Measurements from ENCODE around the gene ACOT11.

ACOT11 gene

DNA sequence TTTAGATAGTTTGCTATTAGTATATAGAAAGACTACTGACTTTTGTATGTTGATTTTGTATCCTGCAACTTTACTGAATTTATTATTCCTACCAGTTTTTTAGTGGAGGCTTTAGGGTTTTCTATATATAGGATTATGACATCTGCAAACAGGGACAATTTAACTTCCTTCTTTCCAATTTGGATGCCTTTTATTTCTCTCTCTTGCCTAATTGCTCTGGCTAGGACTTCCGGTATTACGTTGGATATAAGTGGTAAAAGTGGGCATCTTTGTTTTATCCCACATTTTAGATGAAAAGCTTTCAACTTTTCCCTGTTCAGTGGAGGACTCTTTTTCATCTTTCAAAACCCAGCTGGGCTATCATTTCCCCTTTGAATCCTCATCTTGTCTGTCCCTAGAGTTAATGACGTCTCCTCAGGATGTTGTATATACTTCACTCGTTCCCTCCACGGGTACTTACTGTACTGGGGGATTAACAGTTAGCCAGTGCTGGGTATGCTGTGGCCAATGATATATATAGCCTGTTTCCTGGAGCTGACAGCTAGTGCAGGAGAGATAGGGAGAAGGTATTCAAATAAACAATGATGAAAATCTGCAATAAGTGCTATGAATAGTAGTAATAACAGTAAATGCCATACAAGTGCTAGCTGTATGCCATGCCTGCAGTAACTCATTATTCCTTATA lies 9.8 kb downstream of the ACOT11 start:
- H3K36me3 ChIP-seq (ENCODE audit: control insufficient read depth, insufficient read depth, low read length): no peaks in the 10 kb centered on the region
- no peak overlapping the region for H3K4me3 ChIP-seq (ENCODE audit: low read length)
- peak overlapping the region; percentile 6 for H3K27ac ChIP-seq (ENCODE audit: low read depth, low read length)
- no peak overlapping the region for H3K9ac ChIP-seq (ENCODE audit: low read length)
- H3K27me3 ChIP-seq (ENCODE audit: control insufficient read depth, insufficient read depth, low read length): no peaks in the 10 kb centered on the region
- H3K4me1 ChIP-seq (ENCODE audit: control insufficient read depth, insufficient read depth, low read length): peaks cover 15% of the 10 kb centered on the region

DNA sequence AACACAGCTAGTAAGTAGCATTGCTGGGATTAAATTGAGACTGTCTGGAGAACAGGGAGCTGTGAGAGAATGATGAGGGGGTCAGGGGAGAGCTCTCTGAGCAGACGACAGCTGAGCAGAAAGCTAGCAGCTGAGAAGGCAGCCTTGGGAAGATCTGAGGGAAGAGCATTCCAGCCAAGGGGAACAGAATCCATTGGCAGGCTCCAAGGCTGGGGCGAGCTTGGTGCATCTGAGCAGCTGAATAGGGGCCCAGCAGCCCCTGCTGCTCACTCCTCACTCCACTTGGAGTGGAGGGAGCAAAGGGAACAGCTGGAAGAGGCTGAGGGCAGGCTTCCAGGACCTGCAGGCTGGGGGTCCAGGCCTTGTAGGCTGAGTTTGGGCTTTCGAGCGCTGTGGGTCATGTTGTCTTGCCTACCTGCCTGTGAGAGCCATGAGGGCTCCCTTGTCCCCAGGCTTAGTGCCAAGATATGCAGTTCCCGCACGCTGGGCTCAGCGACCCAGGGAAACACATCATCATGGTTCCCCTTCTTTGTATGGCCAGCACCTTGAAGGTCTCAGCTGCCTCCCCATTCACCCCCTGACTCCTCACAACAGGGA lies 10.5 kb downstream of the ACOT11 start:
- H3K27ac ChIP-seq (ENCODE audit: low read depth, low read length): peak overlapping the region; percentile 6

DNA sequence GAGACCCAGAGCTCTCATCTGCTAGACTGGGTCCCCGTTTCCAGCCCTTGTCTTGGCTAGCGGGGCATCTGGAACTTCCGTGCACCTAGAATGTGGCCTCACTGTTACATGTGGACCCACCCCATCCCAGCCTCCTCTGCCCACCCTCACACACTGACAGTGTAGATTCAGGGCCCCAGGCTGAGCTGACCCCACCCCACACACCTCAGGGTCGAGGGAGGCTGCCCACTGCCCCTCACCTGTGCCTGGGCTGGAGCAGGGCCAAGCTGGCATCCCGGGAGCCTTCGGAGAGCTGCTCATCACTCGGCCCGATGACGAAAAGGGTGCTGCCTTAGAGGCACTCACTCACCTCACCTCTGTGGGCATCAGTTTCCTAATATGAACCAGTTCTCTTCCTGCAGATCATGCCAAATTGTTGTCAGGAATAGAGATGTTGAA lies 11.1 kb downstream of the ACOT11 start:
- Histone ChIP-seq H3K27me3 (ENCODE audit: control insufficient read depth, insufficient read depth, low read length) (no peaks in the 10 kb centered on the region), H3K4me3 (ENCODE audit: low read length) (no peak overlapping the region), H3K9ac (ENCODE audit: low read length) (no peak overlapping the region), H3K4me1 (ENCODE audit: control insufficient read depth, insufficient read depth, low read length) (peaks cover 15% of the 10 kb centered on the region), H3K36me3 (ENCODE audit: control insufficient read depth, insufficient read depth, low read length) (no peaks in the 10 kb centered on the region), H3K27ac (ENCODE audit: low read depth, low read length) (no peak overlapping the region)

More for the DNA sequence above, 10.5 kb downstream of the ACOT11 start:
- Histone ChIP-seq H3K4me3 (ENCODE audit: low read length) (no peak overlapping the region), H3K9ac (ENCODE audit: low read length) (no peak overlapping the region), H3K4me1 (ENCODE audit: control insufficient read depth, insufficient read depth, low read length) (peaks cover 15% of the 10 kb centered on the region), H3K27me3 (ENCODE audit: control insufficient read depth, insufficient read depth, low read length) (no peaks in the 10 kb centered on the region), H3K36me3 (ENCODE audit: control insufficient read depth, insufficient read depth, low read length) (no peaks in the 10 kb centered on the region)

DNA sequence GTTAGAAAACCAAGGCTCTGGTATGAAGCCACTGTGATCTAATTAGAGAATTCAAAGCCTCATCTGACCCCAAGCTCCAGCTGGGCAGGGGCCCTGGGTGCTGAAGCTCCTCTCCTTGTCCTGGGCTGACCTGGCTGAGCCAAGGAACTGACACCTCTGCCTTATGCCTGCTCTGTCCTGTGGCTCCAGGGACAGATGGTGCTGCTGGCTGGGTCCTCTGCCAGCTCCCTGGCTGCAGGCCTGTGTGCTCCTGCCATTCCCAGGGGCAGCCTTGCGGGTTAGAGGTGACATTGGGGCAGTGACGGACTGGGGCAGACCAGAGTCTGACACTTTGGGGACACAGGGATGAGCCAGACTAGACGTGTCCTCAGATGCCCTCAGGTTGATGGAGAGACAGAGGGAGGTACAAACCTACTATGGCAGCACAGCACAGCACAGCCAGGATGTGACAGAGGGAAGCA lies 11.8 kb downstream of the ACOT11 start:
- Histone ChIP-seq H3K27ac (ENCODE audit: low read depth, low read length) (no peak overlapping the region), H3K27me3 (ENCODE audit: control insufficient read depth, insufficient read depth, low read length) (no peaks in the 10 kb centered on the region), H3K4me1 (ENCODE audit: control insufficient read depth, insufficient read depth, low read length) (peaks cover 15% of the 10 kb centered on the region), H3K36me3 (ENCODE audit: control insufficient read depth, insufficient read depth, low read length) (no peaks in the 10 kb centered on the region), H3K9ac (ENCODE audit: low read length) (no peak overlapping the region), H3K4me3 (ENCODE audit: low read length) (no peak overlapping the region)

DNA sequence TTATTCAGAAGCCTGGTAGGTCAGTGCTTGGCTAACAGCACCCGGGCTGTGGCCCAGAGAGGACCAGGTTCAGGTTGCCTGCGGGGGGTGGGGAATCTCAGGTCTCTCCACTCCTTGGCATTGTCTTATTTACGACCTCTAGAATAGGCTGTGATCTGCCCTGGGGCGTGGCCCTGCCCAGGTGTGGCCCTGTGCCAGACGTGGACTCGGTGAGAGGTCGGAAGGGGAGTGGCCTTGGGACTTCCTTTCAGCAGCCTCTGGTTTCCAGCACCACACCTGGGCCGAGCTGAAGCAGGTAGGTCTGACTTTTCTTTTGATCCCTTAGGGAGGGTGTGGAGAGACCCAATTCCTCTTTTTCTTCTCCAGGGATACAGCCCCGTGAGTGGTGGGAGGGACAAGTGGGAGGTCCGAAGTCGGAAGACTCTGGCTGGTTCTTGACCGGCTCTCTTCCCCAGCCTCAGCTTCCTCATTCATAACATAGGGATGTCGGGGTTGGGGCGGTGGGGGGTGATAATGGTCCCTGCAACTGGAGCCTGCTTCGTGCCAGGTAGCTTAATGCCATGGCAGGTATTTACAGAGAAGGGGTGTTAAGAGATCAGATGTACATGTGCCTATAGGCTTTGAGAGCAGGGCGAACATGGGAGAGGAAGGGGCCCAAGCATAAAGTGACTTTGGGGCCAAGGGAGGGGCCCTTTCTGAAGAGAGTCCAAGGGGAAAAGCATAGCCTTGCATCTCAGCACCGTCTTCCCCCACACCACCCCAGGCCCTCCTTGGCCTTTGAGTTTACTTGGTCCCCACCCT lies 16.5 kb downstream of the ACOT11 start:
- Histone ChIP-seq H3K9ac (ENCODE audit: low read length) (no peak overlapping the region), H3K27ac (ENCODE audit: low read depth, low read length) (no peak overlapping the region), H3K4me1 (ENCODE audit: control insufficient read depth, insufficient read depth, low read length) (peaks cover 6% of the 10 kb centered on the region), H3K36me3 (ENCODE audit: control insufficient read depth, insufficient read depth, low read length) (no peaks in the 10 kb centered on the region), H3K27me3 (ENCODE audit: control insufficient read depth, insufficient read depth, low read length) (no peaks in the 10 kb centered on the region), H3K4me3 (ENCODE audit: low read length) (peak overlapping the region; percentile 22)

DNA sequence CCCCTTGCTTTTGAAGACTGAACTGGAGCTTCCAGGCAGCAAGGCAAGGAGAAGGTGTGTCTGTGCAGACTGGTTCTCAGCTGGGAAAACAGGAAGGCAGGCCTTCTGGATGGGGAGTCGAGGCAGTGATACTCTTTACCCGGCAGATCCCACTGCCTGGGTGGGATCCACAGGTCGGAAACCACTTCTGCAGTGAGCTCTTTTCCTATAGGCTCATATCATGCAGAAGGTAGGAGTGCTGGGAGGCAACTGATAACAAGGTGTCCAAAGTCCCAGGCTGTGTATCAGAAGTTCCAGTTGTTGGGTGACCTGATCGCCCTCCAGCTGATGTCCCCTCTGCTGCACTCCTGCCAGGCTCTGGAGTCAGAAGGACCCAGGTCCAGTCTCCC lies 17.1 kb downstream of the ACOT11 start:
- Histone ChIP-seq H3K4me3 (ENCODE audit: low read length) (peak overlapping the region; percentile 22), H3K9ac (ENCODE audit: low read length) (no peak overlapping the region), H3K4me1 (ENCODE audit: control insufficient read depth, insufficient read depth, low read length) (peaks cover under 1% of the 10 kb centered on the region), H3K36me3 (ENCODE audit: control insufficient read depth, insufficient read depth, low read length) (no peaks in the 10 kb centered on the region), H3K27ac (ENCODE audit: low read depth, low read length) (no peak overlapping the region), H3K27me3 (ENCODE audit: control insufficient read depth, insufficient read depth, low read length) (no peaks in the 10 kb centered on the region)

DNA sequence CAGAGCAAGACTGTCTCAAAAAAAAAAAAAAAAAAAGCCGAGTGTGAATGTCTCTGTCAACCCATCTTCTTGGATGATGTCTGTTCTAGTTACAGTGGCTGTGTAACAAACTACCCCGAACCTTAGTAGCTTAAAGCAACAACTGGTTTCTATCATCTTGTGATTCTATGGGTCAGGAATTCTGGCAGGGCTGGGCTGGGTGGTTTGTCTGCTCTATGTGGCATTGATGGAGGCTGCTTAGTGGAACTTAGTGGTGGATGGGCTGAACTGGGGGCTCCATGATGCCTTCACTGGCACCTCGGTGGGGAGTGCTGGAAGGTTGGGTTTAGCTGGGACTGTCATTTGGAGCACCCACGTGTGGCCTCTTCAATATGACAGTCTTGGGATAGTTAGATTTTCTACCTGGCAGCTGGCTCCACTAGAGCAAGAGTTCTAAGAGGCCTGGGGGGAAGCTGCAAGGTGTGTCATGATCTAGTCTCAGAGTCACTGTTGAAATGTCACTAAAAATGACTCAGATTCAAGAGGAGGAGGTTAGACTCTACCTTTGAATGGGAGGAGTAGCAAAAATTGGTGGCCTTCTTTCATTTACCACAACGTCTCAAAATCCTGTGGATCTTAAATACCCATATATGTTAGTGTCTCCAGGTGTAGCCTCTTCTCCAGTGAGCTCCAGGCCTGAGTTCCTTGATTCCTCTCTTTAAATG lies 18.6 kb downstream of the ACOT11 start:
- H3K36me3 ChIP-seq (ENCODE audit: control insufficient read depth, insufficient read depth, low read length): no peaks in the 10 kb centered on the region
- H3K4me3 ChIP-seq (ENCODE audit: low read length): no peak overlapping the region
- H3K9ac ChIP-seq (ENCODE audit: low read length): no peak overlapping the region
- no peaks in the 10 kb centered on the region for H3K27me3 ChIP-seq (ENCODE audit: control insufficient read depth, insufficient read depth, low read length)
- no peaks in the 10 kb centered on the region for H3K4me1 ChIP-seq (ENCODE audit: control insufficient read depth, insufficient read depth, low read length)
- H3K27ac ChIP-seq (ENCODE audit: low read depth, low read length): no peak overlapping the region

DNA sequence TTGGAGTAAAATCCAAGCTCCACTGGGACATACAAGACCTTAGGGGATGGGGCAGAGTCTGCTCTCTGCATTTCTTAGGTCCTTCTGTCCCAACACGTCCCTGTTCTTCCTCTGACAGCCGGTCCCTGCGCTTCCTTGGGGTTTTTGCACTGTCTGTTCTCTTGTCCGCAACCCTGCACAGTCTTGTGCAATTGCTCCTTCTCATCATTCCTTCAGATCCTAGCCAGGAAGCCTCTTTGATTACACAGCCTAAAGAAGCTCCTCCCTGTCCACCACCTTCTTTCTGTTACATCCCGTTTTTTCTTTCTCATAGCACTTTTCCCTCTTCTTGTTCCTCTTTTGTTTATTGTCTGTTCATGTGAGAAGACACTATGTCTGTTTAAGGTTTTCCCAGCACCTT lies 19.9 kb downstream of the ACOT11 start:
- no peak overlapping the region for H3K27ac ChIP-seq (ENCODE audit: low read depth, low read length)
- no peaks in the 10 kb centered on the region for H3K27me3 ChIP-seq (ENCODE audit: control insufficient read depth, insufficient read depth, low read length)
- no peak overlapping the region for H3K4me3 ChIP-seq (ENCODE audit: low read length)
- H3K9ac ChIP-seq (ENCODE audit: low read length): no peak overlapping the region
- no peaks in the 10 kb centered on the region for H3K36me3 ChIP-seq (ENCODE audit: control insufficient read depth, insufficient read depth, low read length)
- no peaks in the 10 kb centered on the region for H3K4me1 ChIP-seq (ENCODE audit: control insufficient read depth, insufficient read depth, low read length)

DNA sequence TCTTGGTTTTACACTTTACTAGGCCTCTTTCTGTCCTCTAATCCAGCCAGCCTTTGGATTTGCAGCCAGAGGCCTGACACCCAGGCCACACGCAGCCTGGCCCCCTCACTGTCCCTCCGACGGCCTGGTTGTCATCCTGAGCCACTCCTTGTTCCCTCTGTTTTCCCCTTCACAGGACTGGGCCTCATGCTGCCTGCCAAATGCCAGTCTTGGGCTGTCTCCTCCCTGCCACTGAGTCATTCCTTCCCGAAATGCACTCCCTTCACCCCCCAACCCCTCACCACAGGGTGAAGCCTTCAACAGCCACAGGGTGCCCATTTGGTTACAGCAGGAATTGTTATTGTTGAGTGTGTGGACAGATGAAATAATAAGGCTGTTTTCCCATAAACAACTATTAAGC lies 21.3 kb downstream of the ACOT11 start:
- H3K36me3 ChIP-seq (ENCODE audit: control insufficient read depth, insufficient read depth, low read length): no peaks in the 10 kb centered on the region
- H3K27ac ChIP-seq (ENCODE audit: low read depth, low read length): no peak overlapping the region
- H3K27me3 ChIP-seq (ENCODE audit: control insufficient read depth, insufficient read depth, low read length): no peaks in the 10 kb centered on the region
- H3K9ac ChIP-seq (ENCODE audit: low read length): no peak overlapping the region
- H3K4me3 ChIP-seq (ENCODE audit: low read length): no peak overlapping the region
- no peaks in the 10 kb centered on the region for H3K4me1 ChIP-seq (ENCODE audit: control insufficient read depth, insufficient read depth, low read length)

DNA sequence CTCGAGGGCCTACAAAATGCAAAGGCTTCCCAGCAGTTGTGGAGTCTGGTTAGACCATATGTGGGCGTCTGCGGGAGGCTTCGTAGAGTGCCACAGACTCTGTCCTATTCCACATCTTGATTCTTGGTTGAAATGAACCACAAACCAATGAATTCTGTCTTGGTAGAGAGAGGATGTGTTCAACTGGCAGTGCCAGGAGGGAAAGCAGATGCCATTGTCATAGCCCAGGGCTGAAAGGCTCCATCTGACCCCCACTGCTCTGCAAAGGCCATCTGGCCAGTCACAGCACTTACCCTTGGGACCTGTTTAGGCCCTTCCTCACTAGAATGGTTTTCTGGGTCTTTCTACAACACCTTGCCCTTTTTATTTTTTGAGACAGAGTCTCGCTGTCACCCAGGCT lies 22.1 kb downstream of the ACOT11 start:
- no peaks in the 10 kb centered on the region for H3K36me3 ChIP-seq (ENCODE audit: control insufficient read depth, insufficient read depth, low read length)
- H3K27ac ChIP-seq (ENCODE audit: low read depth, low read length): no peak overlapping the region
- no peak overlapping the region for H3K9ac ChIP-seq (ENCODE audit: low read length)
- no peaks in the 10 kb centered on the region for H3K4me1 ChIP-seq (ENCODE audit: control insufficient read depth, insufficient read depth, low read length)
- H3K27me3 ChIP-seq (ENCODE audit: control insufficient read depth, insufficient read depth, low read length): no peaks in the 10 kb centered on the region
- no peak overlapping the region for H3K4me3 ChIP-seq (ENCODE audit: low read length)

DNA sequence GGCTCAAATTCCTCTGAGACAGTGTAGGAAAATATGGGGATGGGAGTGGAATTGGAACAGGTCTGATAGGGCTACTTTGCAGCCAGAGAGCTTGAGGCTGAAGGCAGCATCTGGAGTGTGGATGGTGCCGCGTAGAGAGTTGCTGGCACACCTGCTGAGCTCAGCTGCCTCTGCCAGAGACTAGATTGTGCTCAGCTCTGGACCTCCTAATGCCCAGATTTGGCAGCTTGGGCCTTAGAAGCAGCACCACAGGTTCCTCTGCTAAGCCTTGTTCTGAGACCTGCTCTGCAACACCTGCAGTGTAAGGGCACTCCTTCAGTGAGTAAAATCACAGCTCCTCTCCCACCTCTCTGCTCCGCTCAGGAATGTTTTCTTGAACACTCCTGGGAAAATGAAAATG lies 23.3 kb downstream of the ACOT11 start:
- Histone ChIP-seq H3K27me3 (ENCODE audit: control insufficient read depth, insufficient read depth, low read length) (no peaks in the 10 kb centered on the region), H3K9ac (ENCODE audit: low read length) (no peak overlapping the region), H3K4me3 (ENCODE audit: low read length) (no peak overlapping the region), H3K27ac (ENCODE audit: low read depth, low read length) (no peak overlapping the region), H3K36me3 (ENCODE audit: control insufficient read depth, insufficient read depth, low read length) (no peaks in the 10 kb centered on the region), H3K4me1 (ENCODE audit: control insufficient read depth, insufficient read depth, low read length) (no peaks in the 10 kb centered on the region)

DNA sequence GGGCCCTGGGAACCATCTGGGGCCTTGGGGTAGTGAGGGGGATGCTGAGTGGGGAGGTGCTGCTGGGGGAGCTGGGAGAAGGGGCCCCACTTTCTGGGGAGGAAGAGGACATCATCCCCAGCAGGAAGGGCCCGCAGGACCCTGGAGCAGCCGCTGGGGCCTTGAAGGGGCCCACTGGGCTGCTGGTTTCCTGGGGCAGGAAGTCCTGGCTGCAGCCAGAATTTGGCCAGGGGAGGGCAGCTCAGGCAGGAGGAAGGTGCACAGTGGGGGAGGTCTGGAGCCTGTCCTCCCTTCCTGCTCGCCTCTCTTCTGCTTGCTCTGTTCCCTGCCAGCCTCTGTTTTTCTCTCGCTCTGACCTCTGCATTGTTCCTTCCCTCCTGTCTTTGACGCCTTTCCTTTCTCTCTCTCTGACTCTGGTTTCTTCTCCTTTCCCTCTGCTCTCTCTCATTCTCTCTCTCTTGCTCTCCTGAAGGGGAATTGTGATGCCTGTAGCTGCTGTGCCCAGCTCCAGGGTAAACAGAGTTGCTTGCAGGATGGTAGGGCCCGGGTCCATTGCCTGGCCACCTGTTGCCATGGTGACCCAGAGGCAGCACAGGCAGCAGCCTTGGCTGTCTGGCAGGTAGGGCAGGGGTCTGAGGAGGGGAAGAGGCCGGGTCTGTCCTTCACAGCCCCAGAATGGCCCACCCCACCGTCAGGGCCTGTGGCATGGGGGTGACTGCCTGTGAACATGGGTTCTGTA lies 23.9 kb downstream of the ACOT11 start:
- H3K27ac ChIP-seq (ENCODE audit: low read depth, low read length): no peak overlapping the region

More for the DNA sequence above, 23.9 kb downstream of the ACOT11 start:
- Histone ChIP-seq H3K4me3 (ENCODE audit: low read length) (no peak overlapping the region), H3K4me1 (ENCODE audit: control insufficient read depth, insufficient read depth, low read length) (no peaks in the 10 kb centered on the region), H3K9ac (ENCODE audit: low read length) (no peak overlapping the region), H3K36me3 (ENCODE audit: control insufficient read depth, insufficient read depth, low read length) (no peaks in the 10 kb centered on the region), H3K27me3 (ENCODE audit: control insufficient read depth, insufficient read depth, low read length) (no peaks in the 10 kb centered on the region)
